ENCODE results near the gene PDYN.
A peak's percentile ranks its signal among the peaks of the same experiment; 100 is the strongest.

Gene PDYN

GRCh38 chr20:1942061-1942460 is 51.8 kb downstream of the PDYN start:
- Histone ChIP-seq H3K27ac (ENCODE audit: low read length) (no peak overlapping the region), H3K27me3 (ENCODE audit: low read depth, low read length) (no peaks in the 10 kb centered on the region), H3K4me3 (ENCODE audit: low read depth in 1 of 2, low read length in 2 of 2) (no peak overlapping the region), H3K4me1 (ENCODE audit: control insufficient read depth in 1 of 2, insufficient read depth in 2 of 2, low read length in 2 of 2) (peaks cover 6 to 17% of the 10 kb centered on the region in 2 donors), H3K36me3 (ENCODE audit: control insufficient read depth in 1 of 2, insufficient read depth in 2 of 2, low read length in 2 of 2) (no peaks in the 10 kb centered on the region), H3K9me3 (ENCODE audit: control insufficient read depth in 1 of 2, low read length in 2 of 2) (no peaks in the 10 kb centered on the region)

- Histone ChIP-seq H3K27me3 (ENCODE audit: low read depth, low read length) (no peaks in the 10 kb centered on the region), H3K9me3 (ENCODE audit: control insufficient read depth in 1 of 2, low read length in 2 of 2) (no peaks in the 10 kb centered on the region), H3K4me3 (ENCODE audit: low read depth in 1 of 2, low read length in 2 of 2) (no peak overlapping the region), H3K27ac (ENCODE audit: low read length) (no peak overlapping the region), H3K4me1 (ENCODE audit: control insufficient read depth in 1 of 2, insufficient read depth in 2 of 2, low read length in 2 of 2) (peaks cover 6 to 15% of the 10 kb centered on the region in 2 donors), H3K36me3 (ENCODE audit: control insufficient read depth in 1 of 2, insufficient read depth in 2 of 2, low read length in 2 of 2) (peaks cover 0 to 4% of the 10 kb centered on the region in 2 donors)
These were observed 52.6 kb downstream of the PDYN start for GRCh38 chr20:1941226-1941625.

- Histone ChIP-seq H3K4me1 (ENCODE audit: control insufficient read depth in 1 of 2, insufficient read depth in 2 of 2, low read length in 2 of 2) (peaks cover 6 to 14% of the 10 kb centered on the region in 2 donors), H3K4me3 (ENCODE audit: low read depth in 1 of 2, low read length in 2 of 2) (no peak overlapping the region), H3K27ac (ENCODE audit: low read length) (no peak overlapping the region), H3K27me3 (ENCODE audit: low read depth, low read length) (no peaks in the 10 kb centered on the region), H3K9me3 (ENCODE audit: control insufficient read depth in 1 of 2, low read length in 2 of 2) (no peaks in the 10 kb centered on the region), H3K36me3 (ENCODE audit: control insufficient read depth in 1 of 2, insufficient read depth in 2 of 2, low read length in 2 of 2) (peaks cover 0 to 4% of the 10 kb centered on the region in 2 donors)
These were observed 53.3 kb downstream of the PDYN start for GRCh38 chr20:1940581-1940980.

GRCh38 chr20:1939270-1939595 is 54.6 kb downstream of the PDYN start:
- H3K4me1 ChIP-seq (ENCODE audit: control insufficient read depth in 1 of 2, insufficient read depth in 2 of 2, low read length in 2 of 2): peaks cover 0 to 7% of the 10 kb centered on the region in 2 donors
- no peak overlapping the region for H3K4me3 ChIP-seq (ENCODE audit: low read depth in 1 of 2, low read length in 2 of 2)
- no peaks in the 10 kb centered on the region for H3K9me3 ChIP-seq (ENCODE audit: control insufficient read depth in 1 of 2, low read length in 2 of 2)
- no peak overlapping the region for H3K27ac ChIP-seq (ENCODE audit: low read length)
- H3K27me3 ChIP-seq (ENCODE audit: low read depth, low read length): no peaks in the 10 kb centered on the region
- H3K36me3 ChIP-seq (ENCODE audit: control insufficient read depth in 1 of 2, insufficient read depth in 2 of 2, low read length in 2 of 2): peaks cover 0 to 8% of the 10 kb centered on the region in 2 donors

GRCh38 chr20:1938464-1939269 is 55.2 kb downstream of the PDYN start:
- Histone ChIP-seq H3K9me3 (ENCODE audit: control insufficient read depth in 1 of 2, low read length in 2 of 2) (no peaks in the 10 kb centered on the region), H3K4me1 (ENCODE audit: control insufficient read depth in 1 of 2, insufficient read depth in 2 of 2, low read length in 2 of 2) (peaks cover 0 to 8% of the 10 kb centered on the region in 2 donors), H3K27me3 (ENCODE audit: low read depth, low read length) (no peaks in the 10 kb centered on the region), H3K4me3 (ENCODE audit: low read depth in 1 of 2, low read length in 2 of 2) (no peak overlapping the region), H3K27ac (ENCODE audit: low read length) (no peak overlapping the region), H3K36me3 (ENCODE audit: control insufficient read depth in 1 of 2, insufficient read depth in 2 of 2, low read length in 2 of 2) (peaks cover 0 to 8% of the 10 kb centered on the region in 2 donors)

GRCh38 chr20:1937316-1937976 is 56.4 kb downstream of the PDYN start:
- no peaks in the 10 kb centered on the region for H3K27me3 ChIP-seq (ENCODE audit: low read depth, low read length)
- H3K9me3 ChIP-seq (ENCODE audit: control insufficient read depth in 1 of 2, low read length in 2 of 2): no peaks in the 10 kb centered on the region
- no peak overlapping the region for H3K27ac ChIP-seq (ENCODE audit: low read length)
- no peak overlapping the region for H3K4me3 ChIP-seq (ENCODE audit: low read depth in 1 of 2, low read length in 2 of 2)
- peaks cover 0 to 8% of the 10 kb centered on the region in 2 donors for H3K36me3 ChIP-seq (ENCODE audit: control insufficient read depth in 1 of 2, insufficient read depth in 2 of 2, low read length in 2 of 2)
- H3K4me1 ChIP-seq (ENCODE audit: control insufficient read depth in 1 of 2, insufficient read depth in 2 of 2, low read length in 2 of 2): peaks cover 0 to 14% of the 10 kb centered on the region in 2 donors

- Histone ChIP-seq H3K27ac (ENCODE audit: low read length) (peak overlapping the region; percentile 62), H3K27me3 (ENCODE audit: low read depth, low read length) (no peaks in the 10 kb centered on the region), H3K4me3 (ENCODE audit: low read depth in 1 of 2, low read length in 2 of 2) (no peak overlapping the region), H3K9me3 (ENCODE audit: control insufficient read depth in 1 of 2, low read length in 2 of 2) (no peaks in the 10 kb centered on the region), H3K36me3 (ENCODE audit: control insufficient read depth in 1 of 2, insufficient read depth in 2 of 2, low read length in 2 of 2) (peaks cover 0 to 8% of the 10 kb centered on the region in 2 donors), H3K4me1 (ENCODE audit: control insufficient read depth in 1 of 2, insufficient read depth in 2 of 2, low read length in 2 of 2) (peaks cover 0 to 6% of the 10 kb centered on the region in 2 donors)
These were observed 58.0 kb downstream of the PDYN start for GRCh38 chr20:1935696-1936366.

GRCh38 chr20:1934721-1935573 is 58.9 kb downstream of the PDYN start:
- Histone ChIP-seq H3K9me3 (ENCODE audit: control insufficient read depth in 1 of 2, low read length in 2 of 2) (no peaks in the 10 kb centered on the region), H3K4me3 (ENCODE audit: low read depth in 1 of 2, low read length in 2 of 2) (no peak overlapping the region), H3K27me3 (ENCODE audit: low read depth, low read length) (no peaks in the 10 kb centered on the region), H3K4me1 (ENCODE audit: control insufficient read depth in 1 of 2, insufficient read depth in 2 of 2, low read length in 2 of 2) (peaks cover 0 to 6% of the 10 kb centered on the region in 2 donors), H3K27ac (ENCODE audit: low read length) (peak overlapping the region; percentile 62), H3K36me3 (ENCODE audit: control insufficient read depth in 1 of 2, insufficient read depth in 2 of 2, low read length in 2 of 2) (peaks cover 0 to 8% of the 10 kb centered on the region in 2 donors)

GRCh38 chr20:1934156-1934555 is 59.7 kb downstream of the PDYN start:
- Histone ChIP-seq H3K27me3 (ENCODE audit: low read depth, low read length) (no peaks in the 10 kb centered on the region), H3K9me3 (ENCODE audit: control insufficient read depth in 1 of 2, low read length in 2 of 2) (no peaks in the 10 kb centered on the region), H3K36me3 (ENCODE audit: control insufficient read depth in 1 of 2, insufficient read depth in 2 of 2, low read length in 2 of 2) (peaks cover 0 to 8% of the 10 kb centered on the region in 2 donors), H3K4me1 (ENCODE audit: control insufficient read depth in 1 of 2, insufficient read depth in 2 of 2, low read length in 2 of 2) (peaks cover 0 to 6% of the 10 kb centered on the region in 2 donors), H3K4me3 (ENCODE audit: low read depth in 1 of 2, low read length in 2 of 2) (no peak overlapping the region), H3K27ac (ENCODE audit: low read length) (no peak overlapping the region)

- Histone ChIP-seq H3K4me1 (ENCODE audit: control insufficient read depth in 1 of 2, insufficient read depth in 2 of 2, low read length in 2 of 2) (peaks cover 0 to 6% of the 10 kb centered on the region in 2 donors), H3K27me3 (ENCODE audit: low read depth, low read length) (no peaks in the 10 kb centered on the region), H3K9me3 (ENCODE audit: control insufficient read depth in 1 of 2, low read length in 2 of 2) (no peaks in the 10 kb centered on the region), H3K27ac (ENCODE audit: low read length) (no peak overlapping the region), H3K36me3 (ENCODE audit: control insufficient read depth in 1 of 2, insufficient read depth in 2 of 2, low read length in 2 of 2) (peaks cover 0 to 8% of the 10 kb centered on the region in 2 donors), H3K4me3 (ENCODE audit: low read depth in 1 of 2, low read length in 2 of 2) (no peak overlapping the region)
These were observed 60.4 kb downstream of the PDYN start for GRCh38 chr20:1933465-1933870.
